ENCODE data around the gene CYB561.
"Not testable (repeated sequence)": the region's sequence is repeated elsewhere in the genome, so short reads cannot be mapped to it uniquely, and the experiment has no call there.

CYB561 gene

GRCh38 chr17:63458478-63458877 lies 12.4 kb upstream of the CYB561 start:
- TF ChIP-seq, protein P1, sequence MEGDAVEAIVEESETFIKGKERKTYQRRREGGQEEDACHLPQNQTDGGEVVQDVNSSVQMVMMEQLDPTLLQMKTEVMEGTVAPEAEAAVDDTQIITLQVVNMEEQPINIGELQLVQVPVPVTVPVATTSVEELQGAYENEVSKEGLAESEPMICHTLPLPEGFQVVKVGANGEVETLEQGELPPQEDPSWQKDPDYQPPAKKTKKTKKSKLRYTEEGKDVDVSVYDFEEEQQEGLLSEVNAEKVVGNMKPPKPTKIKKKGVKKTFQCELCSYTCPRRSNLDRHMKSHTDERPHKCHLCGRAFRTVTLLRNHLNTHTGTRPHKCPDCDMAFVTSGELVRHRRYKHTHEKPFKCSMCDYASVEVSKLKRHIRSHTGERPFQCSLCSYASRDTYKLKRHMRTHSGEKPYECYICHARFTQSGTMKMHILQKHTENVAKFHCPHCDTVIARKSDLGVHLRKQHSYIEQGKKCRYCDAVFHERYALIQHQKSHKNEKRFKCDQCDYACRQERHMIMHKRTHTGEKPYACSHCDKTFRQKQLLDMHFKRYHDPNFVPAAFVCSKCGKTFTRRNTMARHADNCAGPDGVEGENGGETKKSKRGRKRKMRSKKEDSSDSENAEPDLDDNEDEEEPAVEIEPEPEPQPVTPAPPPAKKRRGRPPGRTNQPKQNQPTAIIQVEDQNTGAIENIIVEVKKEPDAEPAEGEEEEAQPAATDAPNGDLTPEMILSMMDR (IDR thresholded peaks at IDR 0.05; ENCODE audit: insufficient read depth, low read depth, low read length, missing control alignments): no peak
- no peak overlapping the region for H3K4me3 ChIP-seq (ENCODE audit: low read length)
- DNase-seq (ENCODE audit: low read depth): no peak

DNA sequence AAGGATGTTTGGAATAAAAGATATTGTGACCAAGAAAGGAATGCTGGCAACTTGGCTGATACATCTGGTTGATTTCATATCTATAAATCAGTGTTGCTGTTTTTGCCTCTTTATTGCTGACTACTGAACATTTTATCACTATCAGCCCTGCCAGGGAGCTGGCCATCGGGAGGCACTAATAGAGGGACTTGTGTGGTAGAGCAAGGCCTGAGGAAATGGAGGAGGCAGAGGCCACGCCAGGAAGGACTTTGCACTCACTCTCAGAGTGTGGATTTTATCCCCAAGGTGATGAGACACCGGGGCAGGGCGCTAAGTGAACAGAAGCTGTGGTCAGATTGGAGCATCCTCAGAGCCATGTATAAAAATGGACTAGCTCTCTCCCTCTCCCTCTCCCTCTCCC lies 9.3 kb upstream of the CYB561 start:
- TF ChIP-seq, protein P1 (IDR thresholded peaks at IDR 0.05; ENCODE audit: insufficient read depth, low read depth, low read length, missing control alignments): no peak
- no peak overlapping the region for H3K4me3 ChIP-seq (ENCODE audit: low read length)
- no peak for DNase-seq (ENCODE audit: low read depth)

GRCh38 chr17:63454915-63455314 lies 8.8 kb upstream of the CYB561 start:
- H3K4me3 ChIP-seq (ENCODE audit: low read length): no peak overlapping the region
- TF ChIP-seq, protein P1 (IDR thresholded peaks at IDR 0.05; ENCODE audit: insufficient read depth, low read depth, low read length, missing control alignments): no peak
- DNase-seq (ENCODE audit: low read depth): no peak

GRCh38 chr17:63454357-63454756 lies 8.3 kb upstream of the CYB561 start:
- not testable (repeated sequence) for H3K4me3 ChIP-seq (ENCODE audit: low read length); DNase-seq (ENCODE audit: low read depth)

DNA sequence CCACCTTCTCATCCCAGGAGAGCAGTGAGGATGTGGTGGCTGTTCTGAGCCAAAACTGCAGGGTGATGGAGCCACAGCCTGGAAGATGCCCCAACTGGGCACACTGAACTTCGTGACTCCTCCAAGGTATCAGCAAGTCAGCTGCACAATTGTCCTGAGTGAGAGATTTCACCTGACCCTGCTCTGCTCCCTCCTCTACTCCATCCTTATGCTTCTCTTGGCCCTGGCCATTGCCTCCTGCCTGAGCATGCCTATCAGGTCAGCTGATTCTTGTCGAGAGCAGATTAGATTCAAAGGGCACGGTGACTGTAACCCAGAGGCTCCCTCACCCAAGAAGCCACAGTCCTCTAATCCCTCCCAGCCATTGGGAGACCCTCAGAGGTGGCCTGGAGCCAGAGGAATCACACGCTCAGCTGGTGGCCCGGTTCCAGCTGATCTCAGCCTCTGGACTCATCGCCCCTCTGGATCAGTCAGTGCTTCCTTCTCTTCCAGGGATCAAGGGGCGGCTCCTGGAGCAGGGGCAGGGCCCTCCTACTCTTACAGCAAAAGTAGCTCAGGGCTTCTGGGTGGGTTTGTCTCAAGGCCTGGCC lies 7.0 kb upstream of the CYB561 start:
- no peak overlapping the region for H3K4me3 ChIP-seq (ENCODE audit: low read length)
- TF ChIP-seq, protein P1 (IDR thresholded peaks at IDR 0.05; ENCODE audit: insufficient read depth, low read depth, low read length, missing control alignments): no peak
- DNase-seq (ENCODE audit: low read depth): no peak

DNA sequence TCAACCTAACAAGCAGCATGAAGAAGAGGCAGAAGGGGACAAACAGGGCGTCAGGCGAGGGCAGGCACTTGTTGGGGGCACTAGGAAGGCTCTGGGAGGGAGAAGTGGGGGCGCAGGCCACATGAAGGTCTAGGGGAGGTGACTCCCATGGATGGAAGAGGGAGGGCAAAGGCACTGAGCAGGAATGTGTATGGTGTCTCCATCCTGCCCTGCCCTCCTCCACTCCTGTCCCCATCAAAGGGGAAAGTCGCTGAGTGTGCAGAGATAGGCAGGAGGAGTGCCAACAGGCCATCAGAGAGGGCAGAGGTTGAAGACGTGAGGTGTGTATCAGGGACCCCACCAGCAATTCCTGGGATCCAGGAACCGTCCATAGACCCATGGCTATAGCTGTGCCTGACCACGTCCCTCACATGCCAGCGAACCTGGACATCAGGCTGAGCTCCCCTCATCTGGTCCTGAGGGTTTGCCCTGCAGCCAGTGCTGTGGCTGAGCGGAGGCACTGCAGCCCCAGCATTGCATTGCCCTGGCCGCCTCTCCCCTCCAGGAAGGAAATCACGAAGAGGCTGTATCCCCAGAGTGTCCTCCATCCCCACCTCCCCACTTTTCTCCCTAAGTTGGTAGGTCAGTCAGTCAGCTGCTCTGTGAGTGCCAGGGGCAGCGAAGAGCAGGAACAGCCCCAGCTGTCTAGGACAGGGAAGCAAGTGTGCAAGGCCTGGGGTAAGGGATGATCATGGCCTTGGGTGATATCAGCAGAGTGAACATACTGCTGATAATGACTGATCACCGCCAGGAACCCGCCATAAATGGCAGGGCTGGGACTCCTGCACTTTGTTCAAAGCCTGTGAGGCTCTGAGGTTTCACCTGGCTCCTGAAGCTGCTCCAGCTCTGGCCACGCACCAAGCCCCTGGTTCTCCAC lies 6.2 kb upstream of the CYB561 start:
- no peak overlapping the region for H3K4me3 ChIP-seq (ENCODE audit: low read length)
- TF ChIP-seq, protein P1 (IDR thresholded peaks at IDR 0.05; ENCODE audit: insufficient read depth, low read depth, low read length, missing control alignments): no peak
- no peak for DNase-seq (ENCODE audit: low read depth)

GRCh38 chr17:63451150-63451549 lies 5.0 kb upstream of the CYB561 start:
- TF ChIP-seq, protein P1 (IDR thresholded peaks at IDR 0.05; ENCODE audit: insufficient read depth, low read depth, low read length, missing control alignments): no peak
- no peak overlapping the region for H3K4me3 ChIP-seq (ENCODE audit: low read length)
- no peak for DNase-seq (ENCODE audit: low read depth)
